EL (cell line): ENCODE results near the gene ZNF280B.
A peak's percentile ranks its signal among the peaks of the same experiment; 100 is the strongest.
"Not testable (repeated sequence)": the region's sequence is repeated elsewhere in the genome, so short reads cannot be mapped to it uniquely, and the experiment has no call there.

ENCODE experiments used
- DNase-seq: peaks from one replicate; pipeline ENCODE4 v3.0.0-alpha.2; 2016

Gene ZNF280B

GRCh38 chr22:22506736-22507135 is 1.8 kb downstream of the ZNF280B start:
- DNase-seq, result no peak

GRCh38 chr22:22498267-22498666 is 10.3 kb downstream of the ZNF280B start:
- no peak for DNase-seq

- not testable (repeated sequence) for DNase-seq
These were observed 17.0 kb downstream of the ZNF280B start for GRCh38 chr22:22491589-22491988.

- DNase-seq, result no peak
These were observed 19.8 kb downstream of the ZNF280B start for GRCh38 chr22:22488736-22489135.

- no peak for DNase-seq
These were observed 20.5 kb downstream of the ZNF280B start for GRCh38 chr22:22487869-22488597.

- DNase-seq, result no peak
These were observed 21.5 kb downstream of the ZNF280B start for GRCh38 chr22:22487059-22487458.

GRCh38 chr22:22486132-22486899 is 22.2 kb downstream of the ZNF280B start:
- DNase-seq, result no peak

- no peak for DNase-seq
These were observed 23.0 kb downstream of the ZNF280B start for GRCh38 chr22:22485524-22485923.

- no peak for DNase-seq
These were observed 24.5 kb downstream of the ZNF280B start for GRCh38 chr22:22484023-22484422.

- DNase-seq, result no peak
These were observed 27.6 kb downstream of the ZNF280B start for GRCh38 chr22:22480940-22481339.

GRCh38 chr22:22479999-22480532 is 28.5 kb downstream of the ZNF280B start:
- DNase-seq, result peak; percentile 5

GRCh38 chr22:22479116-22479515 is 29.4 kb downstream of the ZNF280B start:
- no peak for DNase-seq

- no peak for DNase-seq
These were observed 30.1 kb downstream of the ZNF280B start for GRCh38 chr22:22478470-22478869.

- no peak for DNase-seq
These were observed 33.8 kb downstream of the ZNF280B start for GRCh38 chr22:22474733-22475132.

- DNase-seq, result not testable (repeated sequence)
These were observed 37.4 kb downstream of the ZNF280B start for GRCh38 chr22:22471104-22471503.

GRCh38 chr22:22469527-22469926 is 39.0 kb downstream of the ZNF280B start:
- no peak for DNase-seq

GRCh38 chr22:22468794-22469469 is 39.6 kb downstream of the ZNF280B start:
- not testable (repeated sequence) for DNase-seq

- DNase-seq, result no peak
These were observed 41.4 kb downstream of the ZNF280B start for GRCh38 chr22:22467112-22467511.

- DNase-seq, result no peak
These were observed 42.8 kb downstream of the ZNF280B start for GRCh38 chr22:22465782-22466181.

GRCh38 chr22:22465094-22465602 is 43.4 kb downstream of the ZNF280B start:
- no peak for DNase-seq

- no peak for DNase-seq
These were observed 43.9 kb downstream of the ZNF280B start for GRCh38 chr22:22464541-22465054.

- peak; percentile 58 for DNase-seq
These were observed 44.5 kb downstream of the ZNF280B start for GRCh38 chr22:22463855-22464540.
